Natural killer cell (primary cell): Measurements from ENCODE around the gene COG1. TPM values are rescaled to one million over a fixed set of nuclear protein-coding genes. Genes with fewer than 3 reads are reported as not detected.

ENCODE experiments used
- ATAC-seq, 3 donors: fragments of 150-1000 bp in 2 of 3; fragments of 200-7000 bp in 1 of 3; cut with Tn5 transposase; 1 replicate in 1 of 3; 2 replicates in 2 of 3; pipeline ENCODE4 v1.10.0; 2021; ENCODE audit warnings: mild to moderate bottlenecking in 2 of 3, moderate library complexity in 2 of 3
- DNase-seq, 2 donors: peaks; one replicate each; pipeline versions ENCODE4 v3.0.0 to v3.0.0-alpha.2; 2013 to 2021; ENCODE audit warnings: mixed read lengths in 1 of 2
- H3K27ac ChIP-seq: one replicate; pipeline ENCODE4 v1.5.1; 2013; ENCODE audit warnings: mild to moderate bottlenecking, low read length
- H3K27me3 ChIP-seq: one replicate; pipeline ENCODE4 v1.6.1; 2013; ENCODE audit warnings: low read length; ENCODE audit not compliant: control insufficient read depth, insufficient read depth
- H3K36me3 ChIP-seq: one replicate; pipeline ENCODE4 v1.6.1; 2013; ENCODE audit warnings: low read length; ENCODE audit not compliant: control insufficient read depth, insufficient read depth
- H3K4me1 ChIP-seq: one replicate; pipeline ENCODE4 v1.6.1; 2013; ENCODE audit warnings: low read length; ENCODE audit not compliant: control insufficient read depth, insufficient read depth
- H3K4me3 ChIP-seq: one replicate; pipeline ENCODE4 v1.5.1; 2013; ENCODE audit warnings: low read length
- H3K9me3 ChIP-seq: one replicate; pipeline ENCODE4 v1.6.1; 2013; ENCODE audit warnings: low read length; ENCODE audit not compliant: control insufficient read depth, insufficient read depth
- H3K27ac Mint-ChIP-seq, 2 donors: one replicate each; pipeline ENCODE4 v1.8.0; 2022; ENCODE audit warnings: mild to moderate bottlenecking in 2 of 2, mixed read lengths in 2 of 2, moderate library complexity in 1 of 2
- H3K27me3 Mint-ChIP-seq, 2 donors: one replicate each; pipeline ENCODE4 v1.8.0; 2022; ENCODE audit warnings: low read depth in 2 of 2, mixed read lengths in 2 of 2
- H3K36me3 Mint-ChIP-seq: one replicate; pipeline ENCODE4 v1.8.0; 2022; ENCODE audit warnings: mixed read lengths
- H3K4me1 Mint-ChIP-seq, 2 donors: one replicate each; pipeline ENCODE4 v1.8.0; 2022; ENCODE audit warnings: mixed read lengths in 2 of 2
- H3K4me3 Mint-ChIP-seq: one replicate; pipeline ENCODE4 v1.8.0; 2022; ENCODE audit warnings: mild to moderate bottlenecking, moderate library complexity, mixed read lengths
- H3K9me3 Mint-ChIP-seq, 2 donors: one replicate each; pipeline ENCODE4 v1.8.0; 2022; ENCODE audit warnings: mixed read lengths in 2 of 2
- WGBS: methylation state at CpG from one replicate; pipeline ENCODE4 v1.1.7; 2013; ENCODE audit warnings: missing lambda C conversion rate; ENCODE audit not compliant: insufficient coverage; 5-methylcytosine and 5-hydroxymethylcytosine counted together
- intact Hi-C: fragments of 100-400 bp; cut with micrococcal nuclease; formaldehyde crosslinking; loops from one replicate; pipeline ENCODE4 v1.14.2; 2022
- total RNA-seq, 4 donors: library from RNA; stranded (reverse); fragments of 120-200 nt in 1 of 4; gene quantifications; one replicate each; pipeline versions ENCODE4 v1.2.3 to v1.2.4, GENCODE V29; 2013 to 2022
- TF ChIP-seq, protein P1 (sequence below): fragments of 200-600 bp; IDR thresholded peaks from one replicate; pipeline ENCODE4 v1.8.0; 2022; ENCODE audit warnings: antibody characterized with exemption

The COG1 gene
- total RNA-seq, 3 donors from 2014 or later (not counting 1 experiment from before 2014, with no cell fraction given) = 64.1 to 73.2 (median 68.3) TPM

DNA sequence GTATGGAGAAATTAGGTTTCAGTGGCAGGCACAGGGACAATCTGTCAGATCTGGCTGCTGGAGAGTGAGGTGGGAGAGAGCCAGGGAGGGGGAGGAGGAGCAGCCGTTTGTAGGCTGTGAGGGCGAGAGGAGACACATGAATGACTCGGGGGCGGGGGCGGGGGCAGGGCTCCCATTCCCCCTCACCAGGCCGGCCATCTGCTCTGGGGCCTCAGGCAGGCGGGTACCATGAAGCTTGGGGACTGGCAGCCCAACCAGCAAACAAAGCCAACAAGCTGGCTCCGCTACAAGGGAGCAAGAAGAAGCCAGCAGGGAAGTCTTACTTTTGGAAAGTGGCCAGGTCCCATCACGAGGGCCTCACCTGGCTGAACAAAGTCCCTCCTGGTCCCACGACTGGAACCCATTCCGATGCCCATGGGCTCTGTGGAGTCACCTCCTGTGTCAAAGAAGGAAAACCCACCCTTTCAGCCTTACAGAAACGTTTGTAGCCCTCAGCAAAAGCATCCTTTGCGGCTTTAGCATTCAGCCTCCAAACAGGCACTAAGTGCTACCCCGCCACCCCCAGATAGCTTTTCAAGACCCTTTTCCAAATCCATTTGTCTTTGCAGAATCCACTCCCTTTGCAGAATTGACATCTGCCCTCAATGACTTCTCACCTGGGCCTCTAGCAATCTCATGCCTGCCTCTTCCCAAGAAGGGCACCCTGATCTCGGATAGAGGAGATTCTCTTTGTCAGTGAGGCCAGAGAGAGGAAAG is 37.3 kb upstream of the COG1 start:
- Mint-ChIP-seq H3K27ac (peak overlapping the region in 1 of 2 donors; percentile 9), H3K9me3 (no peaks in the 10 kb centered on the region), H3K36me3 (no peaks in the 10 kb centered on the region), H3K4me1 (peaks cover 0 to 6% of the 10 kb centered on the region in 2 donors), H3K4me3 (no peak overlapping the region), H3K27me3 (peaks cover 10 to 15% of the 10 kb centered on the region in 2 donors)
- no peaks in the 10 kb centered on the region for H3K9me3 ChIP-seq
- intact Hi-C loops = loop anchor here (1.0 to 5.0 kb wide), 3 partner anchors 168 to 595 kb away; no protein-coding TSS in a partner anchor
- H3K4me1 ChIP-seq = peaks cover 3% of the 10 kb centered on the region
- no peak overlapping the region for H3K27ac ChIP-seq
- H3K27me3 ChIP-seq = no peaks in the 10 kb centered on the region
- TF ChIP-seq, protein P1, sequence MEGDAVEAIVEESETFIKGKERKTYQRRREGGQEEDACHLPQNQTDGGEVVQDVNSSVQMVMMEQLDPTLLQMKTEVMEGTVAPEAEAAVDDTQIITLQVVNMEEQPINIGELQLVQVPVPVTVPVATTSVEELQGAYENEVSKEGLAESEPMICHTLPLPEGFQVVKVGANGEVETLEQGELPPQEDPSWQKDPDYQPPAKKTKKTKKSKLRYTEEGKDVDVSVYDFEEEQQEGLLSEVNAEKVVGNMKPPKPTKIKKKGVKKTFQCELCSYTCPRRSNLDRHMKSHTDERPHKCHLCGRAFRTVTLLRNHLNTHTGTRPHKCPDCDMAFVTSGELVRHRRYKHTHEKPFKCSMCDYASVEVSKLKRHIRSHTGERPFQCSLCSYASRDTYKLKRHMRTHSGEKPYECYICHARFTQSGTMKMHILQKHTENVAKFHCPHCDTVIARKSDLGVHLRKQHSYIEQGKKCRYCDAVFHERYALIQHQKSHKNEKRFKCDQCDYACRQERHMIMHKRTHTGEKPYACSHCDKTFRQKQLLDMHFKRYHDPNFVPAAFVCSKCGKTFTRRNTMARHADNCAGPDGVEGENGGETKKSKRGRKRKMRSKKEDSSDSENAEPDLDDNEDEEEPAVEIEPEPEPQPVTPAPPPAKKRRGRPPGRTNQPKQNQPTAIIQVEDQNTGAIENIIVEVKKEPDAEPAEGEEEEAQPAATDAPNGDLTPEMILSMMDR = no peak
- H3K4me3 ChIP-seq = no peak overlapping the region
- 85% methylated on average over 15 of the region's 15 CpGs for WGBS
- ATAC-seq (no peak), DNase-seq (no peak)
- H3K36me3 ChIP-seq = no peaks in the 10 kb centered on the region

- H3K9me3 ChIP-seq = no peaks in the 10 kb centered on the region
- peaks cover 0 to 6% of the 10 kb centered on the region in 2 donors for H3K4me1 Mint-ChIP-seq
- peaks cover 3% of the 10 kb centered on the region for H3K4me1 ChIP-seq
- H3K27ac ChIP-seq = no peak overlapping the region
- intact Hi-C loops = loop anchor here (1.0 to 5.0 kb wide), 3 partner anchors 169 to 596 kb away; no protein-coding TSS in a partner anchor
- ATAC-seq (peak; percentile 74 to 95 (median 87)), DNase-seq (peak; percentile 36 to 66)
- TF ChIP-seq, protein P1 = peak; percentile 63
- H3K4me3 ChIP-seq = no peak overlapping the region
- WGBS = 26% methylated on average over 20 of the region's 22 CpGs
- H3K36me3 Mint-ChIP-seq = no peaks in the 10 kb centered on the region
- H3K9me3 Mint-ChIP-seq = no peaks in the 10 kb centered on the region
- H3K27me3 Mint-ChIP-seq = peaks cover 15 to 22% of the 10 kb centered on the region in 2 donors
- H3K27ac Mint-ChIP-seq = peak overlapping the region in 1 of 2 donors; percentile 9
- no peaks in the 10 kb centered on the region for H3K27me3 ChIP-seq
- H3K36me3 ChIP-seq = no peaks in the 10 kb centered on the region
- H3K4me3 Mint-ChIP-seq = no peak overlapping the region
Measured at GRCh38 chr17:73156166-73156840, 36.6 kb upstream of the COG1 start.

DNA sequence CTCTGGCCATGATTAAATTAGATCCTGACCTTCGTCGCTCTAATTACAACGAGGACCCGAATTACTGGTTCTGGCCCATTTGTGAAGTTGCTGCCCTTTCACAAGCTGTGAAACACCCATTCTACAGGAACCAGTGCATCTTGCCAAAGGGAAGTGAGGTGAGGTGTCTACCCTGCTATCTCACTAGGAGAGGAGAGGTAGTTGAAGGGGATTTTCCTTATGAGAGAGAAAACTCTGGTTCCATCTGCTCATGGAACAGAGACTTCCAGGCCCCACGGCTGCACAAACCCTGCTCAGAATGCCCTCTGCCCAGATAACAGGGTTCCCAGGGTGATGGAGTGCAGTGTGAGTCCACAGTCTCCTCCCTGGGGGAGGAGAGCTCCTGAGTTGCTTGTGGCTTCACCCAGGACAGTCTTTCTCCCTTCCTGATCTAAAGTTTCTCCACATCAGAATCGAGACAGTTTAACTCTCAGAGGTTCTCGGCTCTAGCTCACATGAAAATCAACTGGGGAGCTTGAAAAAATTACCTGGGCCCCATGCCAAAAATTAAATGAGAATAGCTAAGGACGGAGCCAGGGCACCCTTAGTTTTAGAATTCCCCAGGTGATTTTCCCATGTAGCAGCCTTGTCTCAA is 35.9 kb upstream of the COG1 start:
- no peaks in the 10 kb centered on the region for H3K9me3 Mint-ChIP-seq
- DNase-seq (no peak), ATAC-seq (no peak)
- TF ChIP-seq, protein P1 = no peak
- Histone ChIP-seq H3K4me1 (peaks cover 3% of the 10 kb centered on the region), H3K27me3 (no peaks in the 10 kb centered on the region), H3K9me3 (no peaks in the 10 kb centered on the region), H3K27ac (no peak overlapping the region), H3K4me3 (no peak overlapping the region), H3K36me3 (no peaks in the 10 kb centered on the region)
- H3K27ac Mint-ChIP-seq = no peak overlapping the region
- H3K4me1 Mint-ChIP-seq = peaks cover 0 to 6% of the 10 kb centered on the region in 2 donors
- H3K27me3 Mint-ChIP-seq = peaks cover 17 to 25% of the 10 kb centered on the region in 2 donors
- intact Hi-C loops = loop anchor here (1.0 to 5.0 kb wide), 3 partner anchors 170 to 597 kb away; no protein-coding TSS in a partner anchor
- WGBS = 78% methylated on average over 8 of the region's 8 CpGs
- H3K36me3 Mint-ChIP-seq = no peaks in the 10 kb centered on the region
- no peak overlapping the region for H3K4me3 Mint-ChIP-seq
